Measurements from ENCODE around the gene OR52E1. TPM values are rescaled to one million over a fixed set of nuclear protein-coding genes. Genes with fewer than 3 reads are reported as not detected.

Gene OR52E1
- total RNA-seq = not detected in 2 replicates

GRCh38 chr11:5069272-5069671 is at the start of gene OR52E1:
TSS of gene OR52E1 (plus strand) at chr11:5069572.

GRCh38 chr11:5046226-5046625 is 23.1 kb upstream of the OR52E1 start, which contains the start of gene OR52J3:
TSS of gene OR52J3 (plus strand) at chr11:5046526. CDS start at chr11:5046526, 0 bp downstream.

GRCh38 chr11:5059391-5059790 is 10.0 kb upstream of the OR52E1 start, which contains the start of gene OR52E2:
TSS of gene OR52E2 (minus strand) at chr11:5059627. CDS start at chr11:5059627, 0 bp downstream.

Other genes with a start within 250 kb of the OR52E1 start
- not detected in 2 replicates for gene OR51F2, start 248.3 kb upstream of the OR52E1 start, total RNA-seq
- gene OR51S1, start 220.4 kb upstream of the OR52E1 start, total RNA-seq = not detected in 2 replicates
- not detected in 2 replicates for gene OR51T1, start 187.7 kb upstream of the OR52E1 start, total RNA-seq
- gene OR51A7, start 165.8 kb upstream of the OR52E1 start, total RNA-seq = not detected in 2 replicates
- not detected in 2 replicates for gene OR51G2, start 150.2 kb upstream of the OR52E1 start, total RNA-seq
- gene OR51G1, start 145.2 kb upstream of the OR52E1 start, total RNA-seq = not detected in 2 replicates
- not detected in 2 replicates for gene OR51A4, start 122.0 kb upstream of the OR52E1 start, total RNA-seq
- not detected in 2 replicates for gene OR51A2, start 113.9 kb upstream of the OR52E1 start, total RNA-seq
- gene OR51L1, start 74.7 kb upstream of the OR52E1 start, total RNA-seq = not detected in 2 replicates
- not detected in 2 replicates for gene OR52J3, start 23.0 kb upstream of the OR52E1 start, total RNA-seq
- gene OR52E2, start 9.9 kb upstream of the OR52E1 start, total RNA-seq = not detected in 2 replicates
- gene OR52A5, start 68.8 kb downstream of the OR52E1 start, total RNA-seq = not detected in 2 replicates
- not detected in 2 replicates for gene OR52A1, start 85.2 kb downstream of the OR52E1 start, total RNA-seq
- gene OR51V1, start 131.1 kb downstream of the OR52E1 start, total RNA-seq = not detected in 2 replicates
- gene HBB, start 157.5 kb downstream of the OR52E1 start, total RNA-seq = not detected in 2 replicates
- gene HBD, start 164.9 kb downstream of the OR52E1 start, total RNA-seq = not detected in 2 replicates
- not detected in 2 replicates for gene HBG1, start 180.3 kb downstream of the OR52E1 start, total RNA-seq
- 1.2 TPM in 1 of 2 replicates, not detected in the other for gene HBG2, start 185.2 kb downstream of the OR52E1 start, total RNA-seq
- gene HBE1, start 200.4 kb downstream of the OR52E1 start, total RNA-seq = not detected in 2 replicates
- gene OR51B4, start 232.4 kb downstream of the OR52E1 start, total RNA-seq = not detected in 2 replicates

Measured in epithelial cell of alveolus of lung (primary cell).